ENCODE data around the gene POU2AF1. TPM values are rescaled to one million over a fixed set of nuclear protein-coding genes. Genes with fewer than 3 reads are reported as not detected.

Gene POU2AF1
- total RNA-seq, 1 donor from 2014 or later = not detected

DNA sequence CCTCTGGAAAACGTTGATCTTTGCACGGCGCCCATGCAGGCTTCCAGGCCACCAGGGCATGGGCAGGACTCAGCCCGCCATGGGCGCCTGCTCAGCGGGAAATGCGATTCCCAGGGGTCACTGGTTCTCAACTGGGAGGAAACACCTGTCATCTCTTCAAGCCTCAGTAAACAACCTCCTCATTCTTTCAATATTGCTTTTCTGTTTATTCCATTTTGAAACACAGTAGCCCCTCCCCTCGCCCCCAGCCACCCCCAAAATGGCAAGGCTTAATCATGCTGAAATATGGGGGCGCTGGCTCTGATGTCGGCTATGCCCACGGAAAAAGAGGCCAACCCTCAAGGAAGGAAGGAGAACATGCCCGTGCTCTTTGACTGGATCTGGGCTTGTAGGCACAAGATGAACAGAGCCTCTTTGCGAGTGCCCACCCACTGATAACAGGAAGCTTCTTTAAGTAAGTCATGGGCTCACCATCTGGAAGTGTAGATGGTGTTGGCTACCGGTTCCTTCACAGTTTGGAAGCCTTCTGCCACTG is 594 bp upstream of the POU2AF1 start:
- Histone ChIP-seq H3K4me3 (no peak overlapping the region), H3K27ac (no peak overlapping the region), H3K9me3 (no peaks in the 10 kb centered on the region), H3K36me3 (no peaks in the 10 kb centered on the region), H3K27me3 (no peaks in the 10 kb centered on the region), H3K4me1 (peaks cover 15% of the 10 kb centered on the region)
- TF ChIP-seq POLR2A (IDR thresholded peaks at IDR 0.05) (no peak), POLR2AphosphoS5 (IDR thresholded peaks at IDR 0.05; ENCODE audit: insufficient read depth in 1 of 2, low read depth in 1 of 2) (no peak)
- TF ChIP-seq, protein P1, sequence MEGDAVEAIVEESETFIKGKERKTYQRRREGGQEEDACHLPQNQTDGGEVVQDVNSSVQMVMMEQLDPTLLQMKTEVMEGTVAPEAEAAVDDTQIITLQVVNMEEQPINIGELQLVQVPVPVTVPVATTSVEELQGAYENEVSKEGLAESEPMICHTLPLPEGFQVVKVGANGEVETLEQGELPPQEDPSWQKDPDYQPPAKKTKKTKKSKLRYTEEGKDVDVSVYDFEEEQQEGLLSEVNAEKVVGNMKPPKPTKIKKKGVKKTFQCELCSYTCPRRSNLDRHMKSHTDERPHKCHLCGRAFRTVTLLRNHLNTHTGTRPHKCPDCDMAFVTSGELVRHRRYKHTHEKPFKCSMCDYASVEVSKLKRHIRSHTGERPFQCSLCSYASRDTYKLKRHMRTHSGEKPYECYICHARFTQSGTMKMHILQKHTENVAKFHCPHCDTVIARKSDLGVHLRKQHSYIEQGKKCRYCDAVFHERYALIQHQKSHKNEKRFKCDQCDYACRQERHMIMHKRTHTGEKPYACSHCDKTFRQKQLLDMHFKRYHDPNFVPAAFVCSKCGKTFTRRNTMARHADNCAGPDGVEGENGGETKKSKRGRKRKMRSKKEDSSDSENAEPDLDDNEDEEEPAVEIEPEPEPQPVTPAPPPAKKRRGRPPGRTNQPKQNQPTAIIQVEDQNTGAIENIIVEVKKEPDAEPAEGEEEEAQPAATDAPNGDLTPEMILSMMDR (IDR thresholded peaks at IDR 0.05) = no peak
- DNase-seq (ENCODE audit: extremely low spot score in 2 of 2) = no peak
- intact Hi-C loops (cut with DNase I) = no loop called here

DNA sequence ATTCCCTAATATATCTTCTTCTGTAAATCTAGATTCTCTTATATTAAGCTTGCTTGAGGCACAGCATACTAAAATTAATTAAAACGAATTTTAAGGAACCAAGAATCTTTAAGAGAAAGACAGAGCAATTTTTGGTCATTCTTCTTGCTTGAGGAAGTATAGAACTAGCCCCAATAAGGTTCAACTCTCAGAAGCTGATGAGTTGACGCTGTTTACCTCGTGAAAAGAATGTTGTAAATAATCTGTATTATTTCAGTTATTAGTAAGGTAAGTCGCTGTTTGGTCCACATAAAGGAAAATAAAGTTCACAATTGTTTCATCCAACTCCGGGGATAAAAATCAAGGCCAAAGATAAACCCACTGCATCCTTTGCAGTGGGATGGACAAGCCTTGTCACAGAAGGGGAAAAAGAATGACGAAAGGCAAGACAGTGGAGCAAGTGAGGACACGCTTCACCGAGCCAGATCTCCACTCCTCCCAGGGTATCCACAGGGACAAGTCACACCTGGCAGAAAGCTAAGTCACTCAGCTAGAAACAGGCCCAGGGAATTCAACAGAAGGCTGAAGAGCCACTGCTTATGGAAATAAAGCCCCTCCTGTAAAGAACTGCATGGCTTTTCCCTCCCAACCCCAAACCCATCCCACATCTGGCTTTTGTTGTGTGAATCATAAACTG is 752 bp downstream of the POU2AF1 start:
- DNase-seq (ENCODE audit: extremely low spot score in 2 of 2) = no peak
- intact Hi-C loops (cut with DNase I) = no loop called here
- Histone ChIP-seq H3K36me3 (no peaks in the 10 kb centered on the region), H3K4me3 (no peak overlapping the region), H3K27me3 (no peaks in the 10 kb centered on the region), H3K4me1 (peaks cover 15% of the 10 kb centered on the region), H3K27ac (peak overlapping the region; percentile 33), H3K9me3 (no peaks in the 10 kb centered on the region)
- TF ChIP-seq POLR2A (IDR thresholded peaks at IDR 0.05) (no peak), POLR2AphosphoS5 (IDR thresholded peaks at IDR 0.05; ENCODE audit: insufficient read depth in 1 of 2, low read depth in 1 of 2) (peak in 1 of 2 donors; percentile 21)

DNA sequence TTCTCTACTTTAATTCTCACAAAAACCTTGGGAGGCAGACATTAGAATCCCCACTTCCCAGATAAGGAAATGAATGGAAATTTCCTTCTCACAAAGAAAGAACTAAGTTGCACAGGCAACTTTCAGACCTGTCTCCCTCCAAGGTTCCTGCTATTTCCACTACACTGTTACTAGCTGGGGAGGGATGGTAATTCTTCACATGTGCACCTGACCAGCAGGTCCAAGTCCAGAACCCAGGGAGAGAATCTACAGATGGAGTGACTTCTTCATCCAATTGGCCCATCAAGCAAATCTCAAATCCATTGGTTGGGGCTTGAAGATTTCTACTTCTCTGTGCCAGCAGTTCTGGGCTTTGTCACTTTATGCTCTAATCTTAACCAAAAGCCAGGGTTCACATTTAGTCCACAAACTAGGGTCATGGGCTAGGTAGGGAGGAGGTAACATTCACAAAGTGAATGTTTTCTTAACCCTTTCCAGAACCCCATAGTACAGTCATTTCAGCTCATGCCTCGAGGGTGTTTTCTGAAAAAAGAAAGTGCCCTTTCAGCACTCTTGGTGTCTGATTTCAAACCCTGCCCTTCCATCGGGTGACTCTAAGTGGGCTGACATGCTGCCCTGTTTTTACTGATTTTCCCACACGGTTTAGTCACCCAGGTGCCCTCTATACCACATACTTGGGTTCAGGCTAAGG is 2.7 kb downstream of the POU2AF1 start:
- intact Hi-C loops (cut with DNase I) = no loop called here
- Histone ChIP-seq H3K4me3 (no peak overlapping the region), H3K27ac (no peak overlapping the region)

DNA sequence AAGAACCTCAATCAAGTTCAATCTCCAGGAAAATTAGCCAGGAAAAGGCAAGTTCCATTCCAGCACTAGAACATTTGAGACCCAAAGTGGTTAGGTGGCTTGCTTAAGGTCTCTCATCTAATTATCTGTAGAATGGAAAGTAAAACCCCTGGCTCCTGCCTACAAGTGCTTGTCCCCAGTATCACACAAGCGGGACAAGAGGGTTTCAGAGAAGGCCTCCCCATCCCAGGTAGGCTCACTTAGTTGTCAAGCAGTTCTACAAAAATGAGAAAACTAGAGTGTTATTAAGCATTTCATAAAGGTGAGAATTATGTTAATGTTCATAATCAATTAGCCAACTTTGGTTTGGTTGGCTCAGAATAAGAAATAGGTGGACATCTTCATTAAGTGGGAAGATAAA is 5.5 kb downstream of the POU2AF1 start:
- H3K4me3 ChIP-seq = no peak overlapping the region
- intact Hi-C loops (cut with DNase I) = no loop called here
- no peak for DNase-seq (ENCODE audit: extremely low spot score in 2 of 2)
- TF ChIP-seq POLR2AphosphoS5 (IDR thresholded peaks at IDR 0.05; ENCODE audit: insufficient read depth in 1 of 2, low read depth in 1 of 2) (no peak), POLR2A (IDR thresholded peaks at IDR 0.05) (no peak)
- TF ChIP-seq, protein P1 (IDR thresholded peaks at IDR 0.05) = no peak
- peaks cover 4% of the 10 kb centered on the region for H3K4me1 ChIP-seq
- H3K27ac ChIP-seq = no peak overlapping the region
- no peaks in the 10 kb centered on the region for H3K9me3 ChIP-seq
- no peaks in the 10 kb centered on the region for H3K27me3 ChIP-seq
- H3K36me3 ChIP-seq = no peaks in the 10 kb centered on the region

More for the DNA sequence above, 2.7 kb downstream of the POU2AF1 start:
- Histone ChIP-seq H3K36me3 (no peaks in the 10 kb centered on the region), H3K27me3 (no peaks in the 10 kb centered on the region), H3K9me3 (no peaks in the 10 kb centered on the region), H3K4me1 (peaks cover 15% of the 10 kb centered on the region)
- TF ChIP-seq POLR2AphosphoS5 (IDR thresholded peaks at IDR 0.05; ENCODE audit: insufficient read depth in 1 of 2, low read depth in 1 of 2) (no peak), POLR2A (IDR thresholded peaks at IDR 0.05) (no peak)
- TF ChIP-seq, protein P1 (IDR thresholded peaks at IDR 0.05) = no peak
- DNase-seq (ENCODE audit: extremely low spot score in 2 of 2) = no peak

DNA sequence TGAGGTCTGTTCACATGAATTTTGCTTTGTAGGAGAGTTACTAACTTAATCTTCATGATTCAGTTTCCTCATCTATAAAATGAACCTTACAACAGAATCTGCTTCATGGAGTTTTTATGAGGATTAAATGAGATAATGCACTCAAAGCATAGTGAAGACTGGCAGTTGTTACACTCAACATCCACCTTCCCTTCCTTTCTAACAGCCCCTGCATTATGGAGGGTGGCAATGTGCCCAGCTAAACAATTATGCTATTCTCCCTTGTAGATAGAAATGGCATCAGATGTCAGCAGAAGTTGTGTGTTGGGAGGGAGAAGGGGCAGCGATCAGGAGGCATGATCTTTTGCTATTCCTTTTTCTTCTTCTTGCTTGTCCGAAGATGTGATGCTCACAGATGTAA is 6.5 kb downstream of the POU2AF1 start:
- no peak overlapping the region for H3K4me3 ChIP-seq
- H3K27ac ChIP-seq = no peak overlapping the region
- H3K9me3 ChIP-seq = no peaks in the 10 kb centered on the region
- DNase-seq (ENCODE audit: extremely low spot score in 2 of 2) = peak in 1 of 2 donors; percentile 56
- intact Hi-C loops (cut with DNase I) = no loop called here
- no peaks in the 10 kb centered on the region for H3K27me3 ChIP-seq
- H3K4me1 ChIP-seq = no peaks in the 10 kb centered on the region
- TF ChIP-seq POLR2AphosphoS5 (IDR thresholded peaks at IDR 0.05; ENCODE audit: insufficient read depth in 1 of 2, low read depth in 1 of 2) = no peak
- TF ChIP-seq, protein P1 (IDR thresholded peaks at IDR 0.05) = no peak
- no peak for TF ChIP-seq POLR2A (IDR thresholded peaks at IDR 0.05)
- no peaks in the 10 kb centered on the region for H3K36me3 ChIP-seq

All from vagina (tissue), 2 donors.